NCI-H2171 (cell line): Measurements from ENCODE around the gene INSYN2A.

Experiments
- DNase-seq: peaks from one replicate; lab custom pipeline; 2025; lab: John Stamatoyannopoulos, UW

INSYN2A gene, protein sequence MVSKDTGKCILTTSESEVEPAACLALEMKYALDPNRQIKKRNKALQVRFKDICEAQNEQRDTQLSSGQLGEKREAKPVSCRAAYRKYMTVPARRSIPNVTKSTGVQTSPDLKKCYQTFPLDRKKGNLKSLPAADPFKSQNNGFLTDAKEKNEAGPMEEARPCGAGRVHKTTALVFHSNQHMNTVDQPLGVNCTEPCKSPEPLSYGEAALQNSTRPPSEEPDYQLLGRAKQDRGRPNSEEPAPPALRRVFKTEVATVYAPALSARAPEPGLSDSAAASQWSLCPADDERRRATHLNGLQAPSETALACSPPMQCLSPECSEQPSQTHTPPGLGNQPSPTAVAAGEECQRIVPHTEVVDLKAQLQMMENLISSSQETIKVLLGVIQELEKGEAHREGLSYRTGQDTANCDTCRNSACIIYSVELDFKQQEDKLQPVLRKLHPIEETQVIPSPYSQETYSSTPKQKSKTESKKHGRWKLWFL

GRCh38 chr10:127196282-127197153, at the start of gene INSYN2A:
INSYN2A (minus strand) TSS chr10:127196591; CDS start chr10:127176395, 20,196 bp downstream.
- DNase-seq = peak; percentile 56

DNA sequence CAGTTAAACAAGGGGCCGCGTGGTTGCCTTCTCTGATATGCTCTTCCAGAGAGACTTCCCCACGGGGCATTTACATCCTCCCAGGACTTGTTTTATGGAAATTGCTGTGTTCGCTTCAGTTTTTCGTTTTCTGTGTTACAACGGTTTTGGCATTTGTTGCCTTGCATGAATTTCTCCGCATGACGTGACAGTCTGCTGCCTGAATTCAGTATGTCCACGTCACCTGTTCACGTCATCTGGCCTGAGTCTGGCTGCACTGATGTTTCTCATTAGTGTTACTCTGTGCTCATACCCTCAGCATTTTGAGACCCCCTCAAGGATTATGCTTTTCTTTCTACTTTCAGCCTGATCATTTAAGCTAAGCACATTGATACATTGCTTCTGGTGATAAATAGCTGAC, 49.1 kb upstream of the INSYN2A start:
- DNase-seq = no peak

GRCh38 chr10:127243490-127244272, 47.3 kb upstream of the INSYN2A start:
- DNase-seq = no peak

- no peak for DNase-seq
Observed at GRCh38 chr10:127242914-127243313, 46.5 kb upstream of the INSYN2A start.

DNA sequence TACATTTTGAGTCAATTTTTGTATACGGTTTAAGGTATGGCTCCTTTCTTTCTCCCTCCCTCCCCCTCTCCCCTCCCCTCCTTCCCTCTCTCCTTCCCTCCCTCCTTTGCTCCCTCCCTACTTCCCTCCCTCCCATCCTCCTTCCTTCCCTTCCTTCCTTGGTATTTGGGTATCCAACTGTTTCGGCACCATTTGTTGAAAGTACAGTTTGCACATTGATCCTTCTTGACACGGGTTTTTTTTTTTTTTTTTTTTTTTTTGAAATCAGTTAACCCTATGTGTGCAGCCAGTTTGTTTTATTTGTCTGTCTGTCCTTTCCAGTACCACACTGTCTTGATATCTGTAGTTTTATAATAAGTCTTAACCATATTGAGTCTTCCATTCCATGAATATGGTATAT, 39.9 kb upstream of the INSYN2A start:
- DNase-seq = no peak

- no peak for DNase-seq
Observed at GRCh38 chr10:127234306-127234800, 38.0 kb upstream of the INSYN2A start.

- DNase-seq = peak; percentile 4
Observed at GRCh38 chr10:127228195-127228787, 31.9 kb upstream of the INSYN2A start.

DNA sequence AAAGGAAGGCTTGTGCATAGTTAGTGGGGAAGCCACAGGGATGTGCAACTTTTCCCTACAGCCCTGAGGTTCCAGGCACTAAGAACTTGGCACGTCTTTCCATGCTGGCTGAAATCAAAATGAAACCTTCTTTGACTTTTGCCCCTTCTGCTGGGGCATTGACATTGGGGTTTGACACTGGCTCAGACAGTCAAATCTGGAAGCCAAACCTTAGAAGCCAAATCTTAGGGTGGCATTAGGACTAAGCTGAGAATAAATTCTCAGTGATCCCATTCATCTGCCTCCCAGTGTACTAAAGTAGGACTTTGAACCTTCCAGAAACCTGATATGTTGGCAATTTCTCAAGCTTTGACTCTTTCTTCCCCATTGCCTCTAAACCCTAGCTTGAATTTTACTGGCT, 31.3 kb upstream of the INSYN2A start:
- no peak for DNase-seq

DNA sequence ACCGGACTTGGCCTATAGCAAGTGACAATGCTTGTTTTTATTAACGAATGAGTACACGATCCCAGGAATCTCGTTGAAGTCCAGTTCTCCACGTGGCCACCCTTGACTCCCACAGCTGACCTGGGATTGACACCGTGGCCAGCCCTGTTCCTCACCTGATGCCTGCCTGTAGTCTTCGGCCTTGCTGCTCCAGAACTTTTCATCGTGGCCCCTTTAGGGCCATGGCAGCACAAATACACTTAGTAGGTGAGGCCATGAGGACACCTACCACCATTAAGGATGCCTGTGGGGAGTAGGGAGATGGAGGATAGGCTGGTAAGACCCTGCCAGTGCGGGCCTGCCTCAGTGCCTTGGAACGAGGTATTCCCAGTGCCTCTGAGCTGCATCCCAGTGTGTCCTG, 30.6 kb upstream of the INSYN2A start:
- DNase-seq = no peak

DNA sequence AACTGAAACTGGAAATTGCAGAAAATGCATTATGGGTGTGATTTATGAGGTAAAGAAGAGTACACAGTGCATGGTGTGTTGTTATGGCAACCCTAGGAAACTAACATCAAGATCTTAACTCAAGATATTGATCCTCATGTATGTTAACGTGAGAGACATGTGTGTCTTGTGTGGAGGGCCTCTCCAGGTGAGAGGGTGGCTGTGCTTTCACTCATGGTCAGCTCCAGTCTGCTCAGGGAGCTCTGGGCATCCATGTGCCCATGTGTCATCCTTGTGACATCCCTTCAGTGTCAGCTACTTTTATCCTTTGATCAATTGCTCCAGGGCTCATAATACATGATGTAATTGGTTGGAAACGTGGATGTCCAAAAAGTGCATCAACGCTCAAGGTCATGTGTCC, 24.9 kb upstream of the INSYN2A start:
- DNase-seq = no peak

GRCh38 chr10:127218658-127219057, 22.3 kb upstream of the INSYN2A start:
- DNase-seq = no peak

DNA sequence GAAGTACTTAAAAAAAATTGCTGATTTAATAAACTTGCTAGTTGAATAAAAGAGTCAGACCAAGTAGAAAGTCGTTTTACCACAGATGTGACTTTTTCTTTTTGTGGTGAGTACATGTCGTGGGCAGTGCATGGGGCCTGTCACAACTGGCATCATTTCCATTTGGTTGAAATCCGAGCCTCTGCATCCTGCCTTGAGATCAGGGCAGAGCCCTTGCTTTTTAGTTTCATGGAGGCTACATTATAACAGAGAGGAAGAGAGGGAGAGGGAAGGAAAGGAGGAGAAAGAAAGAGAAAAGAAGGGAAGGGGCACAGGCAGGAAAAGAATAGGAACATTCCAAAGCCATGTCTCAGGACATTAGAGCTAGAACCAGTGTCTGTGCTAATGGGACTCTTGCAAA, 20.4 kb upstream of the INSYN2A start:
- DNase-seq = peak; percentile 9

DNA sequence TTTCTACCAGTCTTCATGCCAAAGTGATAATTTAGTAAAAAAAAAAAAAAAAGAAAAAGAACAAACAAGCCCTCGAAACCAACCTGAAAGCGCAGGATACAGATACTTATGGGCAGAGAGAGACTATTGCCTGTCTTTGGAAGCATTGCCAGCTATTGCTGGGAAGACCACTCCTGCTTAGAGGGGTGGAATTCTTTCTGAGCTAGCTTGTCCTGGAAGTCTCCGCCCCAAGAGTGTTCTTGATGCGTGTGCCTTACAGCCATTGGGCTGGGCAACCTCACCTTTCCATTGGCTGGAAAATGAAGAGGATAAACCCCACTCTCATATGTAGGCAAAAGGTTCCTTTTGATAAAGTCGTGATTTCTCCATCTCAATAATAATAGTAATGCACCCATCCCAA, 19.9 kb upstream of the INSYN2A start:
- DNase-seq = no peak

GRCh38 chr10:127215866-127216265, 19.5 kb upstream of the INSYN2A start:
- peak; percentile 24 for DNase-seq

- DNase-seq = no peak
Observed at GRCh38 chr10:127210936-127211466, 14.6 kb upstream of the INSYN2A start.

- no peak for DNase-seq
Observed at GRCh38 chr10:127207081-127207480, 10.7 kb upstream of the INSYN2A start.

GRCh38 chr10:127203067-127203466, 6.7 kb upstream of the INSYN2A start:
- DNase-seq = no peak

GRCh38 chr10:127200646-127201045, 4.3 kb upstream of the INSYN2A start:
- no peak for DNase-seq

DNA sequence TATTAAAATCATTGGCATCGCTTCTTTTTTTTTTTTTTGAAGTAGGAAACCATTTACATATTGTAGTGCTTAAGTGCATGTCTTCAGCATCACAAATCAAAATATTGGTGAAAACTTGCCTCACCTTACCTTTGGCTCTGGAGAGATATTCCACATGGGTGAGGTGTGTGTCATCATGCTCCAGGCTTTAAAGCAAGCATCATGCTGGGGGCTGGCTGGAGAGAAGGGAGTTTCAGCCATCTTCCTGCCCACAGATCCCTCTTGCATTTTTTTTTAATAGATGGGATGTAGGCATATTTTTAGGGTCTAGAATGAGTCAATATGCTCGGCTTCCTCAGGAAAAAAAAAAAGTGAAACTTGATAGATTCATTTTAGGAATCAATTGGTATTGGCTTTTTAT, 2.3 kb upstream of the INSYN2A start:
- no peak for DNase-seq

DNA sequence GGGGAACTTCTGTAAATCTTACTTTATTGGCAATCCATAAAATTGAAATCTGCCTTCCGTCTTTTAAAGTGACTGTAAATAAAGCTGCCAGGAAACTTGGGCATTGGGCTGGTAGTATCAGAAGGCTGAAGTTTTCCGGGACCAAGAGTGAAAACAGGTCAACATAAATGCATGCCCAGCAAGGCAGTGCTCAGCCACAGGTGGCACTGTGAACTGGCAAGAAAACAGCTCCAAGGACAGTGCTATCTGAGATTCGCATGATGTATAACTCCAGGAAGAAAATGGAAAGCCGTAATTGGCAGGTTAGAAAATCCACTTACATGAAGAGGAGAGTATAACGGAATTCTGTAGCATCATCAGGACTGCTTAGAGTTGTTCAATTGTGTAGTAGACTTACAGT, 1.9 kb upstream of the INSYN2A start:
- DNase-seq = no peak

GRCh38 chr10:127197154-127197432, 702 bp upstream of the INSYN2A start:
- no peak for DNase-seq
